GM21723 (cell line): Measurements from ENCODE around the gene IPO8.
"Not testable (repeated sequence)": the region's sequence is repeated elsewhere in the genome, so short reads cannot be mapped to it uniquely, and the experiment has no call there.

ENCODE experiments used
- ATAC-seq: cut with Tn5 transposase; IDR thresholded peaks from one replicate; pipeline ENCODE4 v1.9.1; 2021; ENCODE audit warnings: mild to moderate bottlenecking, moderate library complexity; ENCODE audit not compliant: unreplicated experiment

Gene IPO8

DNA sequence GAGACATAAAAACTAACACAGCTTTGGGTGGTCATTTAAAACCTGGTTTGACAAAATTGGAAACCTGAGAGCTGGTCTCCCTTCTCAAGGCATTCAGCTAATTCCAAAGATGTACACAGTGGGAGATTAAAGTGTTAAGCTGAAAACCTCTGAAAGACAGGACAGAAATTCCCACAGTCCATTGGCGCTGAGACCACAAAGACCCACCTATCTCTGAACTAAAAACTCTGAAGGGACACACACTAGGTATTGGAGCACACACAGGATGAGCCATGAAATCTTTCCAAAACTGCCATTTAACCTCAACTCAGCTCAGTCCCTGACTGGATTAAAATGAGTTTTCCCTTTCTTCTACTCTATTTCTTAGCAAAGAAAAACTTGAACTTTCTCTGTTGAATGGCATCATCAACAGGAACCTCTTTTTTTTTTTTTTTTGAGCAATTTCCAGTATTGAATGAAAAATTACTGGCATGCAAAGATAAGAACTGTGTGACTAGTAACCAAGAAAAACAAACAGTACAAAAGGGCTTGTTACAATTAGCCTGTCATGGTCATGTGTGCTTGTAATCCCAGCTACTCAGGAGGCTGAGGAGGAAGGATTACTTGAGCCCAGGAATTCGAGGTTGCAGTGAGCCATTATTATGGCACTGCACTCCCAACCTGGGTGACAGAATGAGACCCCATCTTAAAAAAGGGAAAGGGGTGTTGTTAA is 82.4 kb downstream of the IPO8 start:
- ATAC-seq: no peak

DNA sequence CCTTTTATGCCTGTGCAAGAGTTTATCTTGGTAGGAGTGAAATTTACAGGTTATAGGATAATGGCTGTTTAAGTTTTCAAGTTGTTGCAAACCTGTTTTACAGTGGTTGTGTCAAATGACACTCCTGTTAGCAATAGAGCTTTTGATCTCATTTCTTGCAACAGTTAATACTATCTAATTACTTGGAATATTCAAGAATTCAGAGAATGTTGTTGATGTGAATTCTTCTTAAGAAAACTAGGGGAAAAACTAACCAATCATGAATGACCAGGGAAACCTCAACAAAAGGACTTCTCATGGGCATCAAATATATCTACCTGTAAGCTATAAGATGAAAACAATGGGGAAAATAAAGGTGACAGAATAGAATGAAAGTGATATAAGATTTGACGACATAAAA is 85.0 kb downstream of the IPO8 start:
- no peak for ATAC-seq

DNA sequence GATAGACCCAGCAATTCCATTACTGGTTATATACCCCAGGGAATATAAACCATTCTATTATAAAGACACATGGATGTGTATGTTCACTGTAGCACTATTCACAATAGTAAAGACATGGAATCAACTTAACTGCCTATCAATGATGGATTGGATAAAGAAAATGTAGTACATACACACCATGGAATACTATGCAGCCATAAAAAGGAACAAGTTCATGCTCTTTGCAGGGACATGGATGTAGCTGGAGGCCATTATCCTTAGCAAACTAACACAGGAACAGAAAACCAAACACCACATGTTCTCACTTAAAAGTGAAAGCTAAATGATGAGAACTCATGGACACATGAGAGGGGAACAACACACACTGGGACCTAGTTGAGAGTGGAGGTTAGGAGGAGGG is 85.8 kb downstream of the IPO8 start:
- ATAC-seq: not testable (repeated sequence)

DNA sequence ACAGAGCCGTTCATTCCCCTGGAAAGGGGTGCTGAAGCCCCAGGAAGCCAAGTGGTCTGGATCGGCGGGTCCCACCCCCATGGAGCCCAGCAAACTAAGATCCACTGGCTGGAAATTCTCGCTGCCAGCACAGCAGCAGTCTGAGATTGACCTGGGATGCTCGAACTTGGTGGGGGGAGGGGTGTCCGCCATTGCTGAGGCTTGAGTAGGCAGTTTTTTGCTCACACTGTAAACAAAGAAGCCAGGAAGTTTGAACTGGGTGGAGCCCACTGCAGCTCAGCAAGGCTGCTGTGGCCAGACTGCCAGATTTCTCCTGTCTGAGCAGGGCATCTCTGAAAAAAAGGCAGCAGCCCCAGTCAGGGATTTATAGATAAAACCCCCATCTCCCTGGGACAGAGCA is 91.4 kb downstream of the IPO8 start:
- ATAC-seq: not testable (repeated sequence)

DNA sequence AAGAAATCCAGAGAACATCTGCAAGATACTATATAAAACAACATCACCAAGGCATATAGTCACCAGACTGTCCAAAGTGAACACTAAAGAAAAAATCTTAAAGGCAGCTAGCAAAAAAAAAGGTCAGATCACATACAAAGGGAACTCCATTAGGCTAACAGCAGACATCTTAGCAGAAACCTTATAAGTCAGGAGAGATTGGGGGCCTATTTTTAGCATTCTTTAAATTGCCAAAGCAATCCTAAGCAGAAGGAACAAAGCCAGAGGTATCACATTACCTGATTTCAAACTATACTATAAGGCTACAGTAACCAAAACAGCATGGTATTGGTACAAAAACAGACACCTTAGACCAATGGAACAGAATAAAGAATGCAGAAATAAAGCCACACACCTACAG is 92.5 kb downstream of the IPO8 start:
- ATAC-seq: no peak

DNA sequence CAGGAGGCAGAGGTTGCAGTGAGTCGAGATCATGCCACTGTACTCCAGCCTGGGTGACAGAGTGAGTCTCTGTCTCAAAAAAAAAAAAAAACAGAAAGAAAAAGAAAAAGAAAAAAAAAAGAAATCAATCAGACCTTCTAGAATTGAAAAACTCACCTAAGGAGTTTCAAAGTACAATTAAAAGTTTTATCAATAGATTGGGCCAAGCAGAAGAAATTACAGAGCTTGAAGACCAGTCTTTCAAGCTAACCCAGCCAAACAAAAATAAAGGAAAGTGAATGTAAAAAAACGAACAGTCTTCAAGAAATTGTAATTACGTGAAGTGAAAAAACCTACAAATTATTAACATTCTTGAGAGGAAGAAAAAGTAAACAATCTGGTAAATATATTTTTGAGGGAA is 93.0 kb downstream of the IPO8 start:
- ATAC-seq: no peak

DNA sequence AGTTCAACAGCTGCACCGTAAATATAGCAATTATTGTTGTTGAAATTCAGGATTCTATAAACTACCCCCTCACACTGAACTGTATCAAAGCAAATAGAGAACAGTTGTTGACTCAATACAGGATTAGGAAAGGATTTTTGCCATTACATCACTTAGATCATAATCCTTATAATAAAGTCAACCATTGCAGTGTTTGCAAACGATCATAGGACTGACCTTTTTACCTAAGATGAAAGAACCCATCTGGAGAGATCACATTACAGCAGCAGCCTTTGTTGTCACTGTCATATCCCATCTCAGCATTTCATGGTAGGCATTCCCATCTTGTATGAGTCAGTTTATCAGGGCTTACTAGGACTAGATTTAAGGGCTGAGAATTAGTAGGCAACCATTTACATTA is 96.1 kb downstream of the IPO8 start:
- ATAC-seq: no peak

DNA sequence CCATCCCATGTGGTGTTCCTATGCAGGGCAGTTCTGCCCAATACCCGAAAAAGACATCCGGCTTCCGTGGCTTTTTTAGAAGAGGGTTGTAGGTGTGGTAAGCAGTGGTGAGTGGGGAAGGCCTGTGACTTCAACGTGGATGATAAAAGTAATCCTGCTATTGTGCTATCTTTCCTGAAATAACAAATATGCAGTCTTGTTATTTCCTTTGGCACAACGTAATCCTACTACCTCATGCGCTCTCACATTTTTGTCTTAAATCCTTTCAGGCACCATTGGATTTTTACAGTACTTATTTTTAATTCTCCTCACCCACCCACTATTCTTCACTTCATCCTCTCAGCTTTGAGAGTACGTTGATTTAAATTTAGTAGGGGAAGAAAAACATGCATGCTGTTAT is 96.8 kb downstream of the IPO8 start:
- no peak for ATAC-seq

DNA sequence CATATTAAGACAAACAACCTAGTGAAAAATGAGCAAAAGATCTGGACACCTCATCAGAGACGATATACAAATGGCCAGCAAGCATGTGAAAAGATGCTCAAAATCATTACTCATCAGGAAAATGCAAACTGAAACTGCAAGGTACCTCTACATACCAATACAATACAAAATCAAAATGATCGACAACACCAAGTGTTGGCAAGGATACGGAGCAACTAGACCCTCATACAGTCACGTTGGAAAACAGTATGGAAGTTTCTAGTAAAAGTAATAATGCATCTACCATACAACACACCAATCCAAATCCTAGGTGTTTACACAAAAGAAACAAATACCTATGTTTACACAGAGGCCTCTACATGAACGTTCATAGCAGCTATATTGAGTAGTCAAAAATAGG is 99.9 kb downstream of the IPO8 start:
- no peak for ATAC-seq

DNA sequence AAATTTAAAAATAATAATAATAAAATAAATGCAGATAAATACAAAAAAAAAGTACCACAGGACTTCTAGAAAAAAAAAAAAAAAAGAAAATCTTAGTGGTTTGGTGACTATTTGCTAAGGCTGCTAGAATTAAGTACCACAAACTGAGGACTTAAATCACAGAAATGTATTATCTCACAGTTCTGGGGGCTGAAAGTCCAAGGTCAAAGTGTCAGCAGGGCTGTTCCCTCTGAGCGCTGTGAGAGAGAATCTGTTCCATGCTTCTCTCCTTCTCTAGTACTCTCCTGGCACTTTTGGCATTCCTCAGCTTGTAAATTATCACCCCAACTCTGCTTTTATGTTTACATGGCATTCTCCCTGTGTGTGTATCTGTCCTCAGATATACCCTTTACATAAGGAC is 101.2 kb downstream of the IPO8 start:
- ATAC-seq: no peak

DNA sequence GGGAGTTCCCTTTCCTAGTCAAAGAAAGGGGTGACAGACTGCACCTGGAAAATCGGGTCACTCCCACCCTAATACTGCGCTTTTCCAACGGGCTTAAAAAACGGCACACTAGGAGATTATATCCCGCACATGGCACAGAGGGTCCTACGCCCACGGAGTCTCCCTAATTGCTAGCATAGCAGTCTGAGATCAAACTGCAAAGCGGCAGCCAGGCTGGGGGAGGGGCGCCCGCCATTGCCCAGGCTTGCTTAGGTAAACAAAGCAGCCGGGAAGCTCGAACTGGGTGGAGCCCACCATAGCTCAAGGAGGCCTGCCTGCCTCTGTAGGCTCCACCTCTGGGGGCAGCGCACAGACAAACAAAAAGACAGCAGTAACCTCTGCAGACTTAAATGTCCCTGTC is 107.1 kb downstream of the IPO8 start:
- ATAC-seq: not testable (repeated sequence)

DNA sequence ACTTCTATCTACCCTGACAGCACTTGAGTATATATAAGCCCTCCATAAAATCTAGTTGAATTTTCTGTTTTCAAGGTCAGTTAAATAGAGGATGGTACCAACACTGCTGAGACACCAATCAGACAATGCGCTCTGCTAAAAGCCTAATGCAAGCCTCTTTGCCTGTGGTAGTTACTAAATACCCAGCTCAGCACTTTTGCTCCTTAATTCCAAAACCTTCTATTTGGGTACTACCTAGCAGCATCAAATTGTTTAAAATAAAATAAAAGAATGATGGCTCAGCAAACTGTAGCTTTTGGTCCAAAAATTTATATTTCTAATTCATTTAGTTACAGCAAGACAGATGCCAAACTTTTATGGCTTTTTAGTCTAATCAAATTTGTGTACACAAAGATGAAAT is 107.9 kb downstream of the IPO8 start:
- no peak for ATAC-seq

DNA sequence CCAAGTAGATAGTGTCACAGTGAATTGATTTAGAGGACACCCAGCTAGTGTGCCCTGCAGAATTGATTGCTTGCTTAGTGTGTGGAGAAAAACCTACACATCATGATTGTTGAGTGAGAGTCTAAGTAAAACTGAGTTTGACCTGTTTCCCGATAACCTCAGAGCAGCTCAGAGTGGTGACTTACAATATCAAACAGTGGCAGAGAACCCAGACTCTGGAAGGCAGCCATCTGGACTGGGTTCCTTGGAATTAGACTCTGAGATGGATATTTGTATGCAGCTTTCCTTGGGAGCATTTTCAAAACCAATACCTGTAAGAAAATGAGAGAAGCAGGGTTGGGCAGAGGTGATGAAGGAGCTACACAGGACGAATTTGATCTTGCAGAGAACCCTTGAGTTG is 109.8 kb downstream of the IPO8 start:
- ATAC-seq: no peak

DNA sequence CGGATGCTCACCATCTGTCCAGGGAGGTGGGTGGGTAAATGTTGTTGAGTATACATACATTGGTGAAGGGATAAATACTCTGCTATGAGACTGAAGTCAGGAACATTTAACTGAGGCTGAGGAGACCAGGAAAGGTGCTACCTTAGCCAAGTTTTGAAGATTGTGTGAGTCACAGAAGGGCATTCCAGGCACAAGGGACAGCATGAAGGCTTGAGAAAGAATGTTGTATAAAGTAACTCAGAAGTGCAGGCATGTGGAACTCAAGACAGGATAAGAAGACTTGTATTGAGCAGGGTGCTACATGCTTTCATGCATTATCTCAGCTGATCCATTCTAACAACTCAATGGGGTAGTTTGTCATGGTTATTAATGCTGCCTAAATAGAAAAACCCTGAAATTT is 112.7 kb downstream of the IPO8 start:
- ATAC-seq: no peak

DNA sequence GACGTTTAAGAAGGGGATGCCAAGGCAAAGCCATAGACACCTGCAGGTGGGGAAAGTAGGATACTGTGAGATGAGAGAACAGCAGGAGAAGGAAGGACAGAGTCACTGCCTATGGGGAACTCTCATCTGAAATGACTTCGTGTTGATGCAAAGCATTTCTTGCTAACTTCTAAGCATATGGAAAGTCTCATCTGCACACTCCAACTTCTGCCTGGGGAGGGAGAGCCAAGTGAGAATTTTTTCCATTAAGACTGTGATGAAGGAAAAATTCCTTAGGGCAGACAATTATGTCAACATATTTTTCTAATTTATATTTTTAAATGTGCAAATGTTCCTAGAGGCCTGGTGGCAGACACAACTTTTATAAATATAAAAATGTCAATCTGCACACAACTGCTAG is 115.3 kb downstream of the IPO8 start:
- no peak for ATAC-seq
